GM18907 (cell line): ENCODE results near the gene PLA2R1.
"Not testable (repeated sequence)": the region's sequence is repeated elsewhere in the genome, so short reads cannot be mapped to it uniquely, and the experiment has no call there.

ENCODE experiments used
- ATAC-seq: cut with Tn5 transposase; IDR thresholded peaks from one replicate; pipeline ENCODE4 v1.9.1; 2021; ENCODE audit warnings: mild to moderate bottlenecking, moderate library complexity; ENCODE audit not compliant: unreplicated experiment

The PLA2R1 gene

DNA sequence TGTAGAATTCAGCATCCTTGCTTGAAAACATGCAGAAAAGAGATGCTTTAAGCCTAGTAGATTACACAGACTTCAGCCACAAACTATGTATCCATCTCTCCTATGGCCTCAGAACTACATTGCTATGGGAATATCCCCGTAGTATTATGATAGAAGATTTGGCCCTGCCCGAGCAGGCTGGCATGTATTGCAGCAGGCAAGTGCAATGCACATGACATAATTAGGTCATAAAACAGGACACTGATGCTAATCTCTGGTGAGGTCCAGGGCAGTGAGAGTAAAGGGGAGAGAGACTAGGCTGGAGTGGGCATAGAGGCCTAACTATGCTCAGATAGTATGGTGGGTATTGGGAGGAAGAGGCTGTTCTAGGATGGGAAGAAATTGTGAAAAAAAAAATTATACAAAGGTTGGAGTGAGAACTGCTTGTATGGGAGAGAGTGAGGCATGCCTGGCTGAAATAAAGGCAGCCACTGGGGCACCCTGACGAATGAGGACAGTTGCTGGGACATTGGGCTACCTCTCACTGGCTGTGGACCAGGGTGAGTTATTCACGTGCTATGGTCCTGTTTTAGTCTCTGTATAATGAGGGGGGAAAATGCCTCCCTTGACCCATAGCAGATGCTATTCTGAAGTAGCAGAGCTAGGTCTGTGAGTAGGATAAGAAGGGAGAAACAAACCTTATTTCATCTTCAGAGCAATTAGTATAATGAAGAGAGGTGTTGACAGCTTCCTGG is 1.6 kb upstream of the PLA2R1 start:
- ATAC-seq = no peak

DNA sequence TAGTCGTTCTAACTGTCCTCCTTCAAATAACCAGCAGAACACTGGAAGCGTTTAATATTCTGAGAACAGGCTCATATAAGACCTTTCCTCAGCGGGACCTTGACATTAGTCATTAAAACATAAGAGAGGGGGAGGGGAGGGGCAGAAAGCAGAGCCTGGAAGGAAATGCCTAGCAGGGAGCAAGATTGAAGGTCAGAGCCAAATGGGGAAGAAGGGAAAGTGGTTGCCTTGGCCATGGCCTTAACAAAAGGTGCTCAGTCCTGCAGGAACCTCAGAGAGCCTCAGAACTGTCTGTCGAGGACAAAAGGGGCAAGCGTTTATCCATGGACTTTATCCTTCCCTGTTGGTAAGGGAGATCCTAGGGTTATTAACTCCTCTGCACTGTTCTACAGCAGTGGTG is 856 bp upstream of the PLA2R1 start:
- ATAC-seq = no peak

DNA sequence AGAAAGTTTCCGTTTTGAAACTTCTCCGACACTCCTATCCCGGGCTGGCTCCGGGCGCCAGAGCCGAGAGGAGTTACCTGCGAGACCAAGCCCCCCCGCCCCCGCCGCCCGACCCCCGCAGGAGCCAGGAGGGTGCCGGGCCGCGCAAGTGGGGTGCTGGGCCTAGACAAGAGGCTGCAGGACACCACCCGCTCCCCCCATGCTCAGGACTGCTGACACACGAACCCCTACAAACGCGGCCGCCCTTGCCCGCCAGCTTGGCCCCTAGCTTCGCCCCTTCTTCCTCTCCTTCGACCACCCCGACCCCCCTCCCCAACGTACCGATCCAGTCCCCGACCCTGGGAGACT is 497 bp downstream of the PLA2R1 start:
- ATAC-seq = no peak

DNA sequence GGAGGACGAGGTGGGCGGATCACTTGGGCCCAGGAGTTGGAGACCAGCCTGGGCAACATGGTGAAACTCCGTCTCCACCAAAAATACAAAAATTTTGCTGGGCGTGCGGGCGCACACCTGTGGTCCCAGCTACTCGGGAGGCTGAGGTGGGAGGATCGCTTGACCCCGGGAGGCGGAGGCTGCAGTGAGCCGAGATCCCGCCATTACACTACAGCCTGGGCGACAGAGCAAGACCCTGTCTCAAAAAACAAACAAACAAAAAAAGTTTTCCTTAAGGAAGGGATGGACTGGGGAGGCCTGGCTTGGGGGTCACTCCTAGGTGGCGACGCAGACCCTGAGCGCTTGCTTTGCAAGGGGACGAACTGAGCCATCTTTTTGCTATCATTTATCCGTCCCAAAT is 882 bp downstream of the PLA2R1 start:
- ATAC-seq = no peak

DNA sequence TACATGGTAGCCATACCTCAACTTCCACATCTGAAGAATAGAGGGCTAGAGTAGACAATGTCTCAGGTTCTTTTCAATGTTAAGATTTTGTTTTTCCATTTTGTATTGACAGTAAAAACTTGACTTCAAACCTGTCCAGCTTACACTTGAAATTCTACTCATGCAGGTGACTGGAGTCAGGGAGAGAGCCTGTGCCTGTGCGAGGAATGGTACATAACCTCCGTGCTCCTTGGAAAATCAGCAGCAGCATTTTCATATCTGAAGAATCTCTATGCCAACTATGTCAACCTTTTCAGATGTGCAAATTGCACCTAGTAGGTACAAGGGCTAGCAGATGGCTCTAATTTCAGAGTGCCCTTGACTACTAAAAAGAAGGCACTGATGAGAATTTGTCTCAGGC is 2.1 kb downstream of the PLA2R1 start:
- ATAC-seq = no peak

DNA sequence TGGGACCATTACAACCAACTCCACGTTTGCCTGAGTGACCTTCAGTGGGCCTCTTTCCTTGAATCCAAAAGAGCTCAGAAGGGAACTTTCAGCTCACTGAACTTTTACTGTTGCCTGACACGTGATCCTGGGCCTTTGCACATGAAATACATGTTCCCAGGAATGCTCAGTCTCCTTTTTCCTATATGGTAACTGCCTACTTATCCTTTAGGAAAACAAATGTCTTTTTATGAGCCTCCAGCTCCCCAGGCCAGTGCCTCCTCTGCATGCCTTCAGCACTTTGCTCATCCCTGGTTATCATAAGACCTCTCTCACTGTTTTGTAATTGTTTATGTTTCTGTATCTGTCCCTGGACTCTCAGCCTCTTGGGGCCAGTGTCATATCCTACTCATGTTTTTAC is 5.1 kb downstream of the PLA2R1 start:
- ATAC-seq = no peak

DNA sequence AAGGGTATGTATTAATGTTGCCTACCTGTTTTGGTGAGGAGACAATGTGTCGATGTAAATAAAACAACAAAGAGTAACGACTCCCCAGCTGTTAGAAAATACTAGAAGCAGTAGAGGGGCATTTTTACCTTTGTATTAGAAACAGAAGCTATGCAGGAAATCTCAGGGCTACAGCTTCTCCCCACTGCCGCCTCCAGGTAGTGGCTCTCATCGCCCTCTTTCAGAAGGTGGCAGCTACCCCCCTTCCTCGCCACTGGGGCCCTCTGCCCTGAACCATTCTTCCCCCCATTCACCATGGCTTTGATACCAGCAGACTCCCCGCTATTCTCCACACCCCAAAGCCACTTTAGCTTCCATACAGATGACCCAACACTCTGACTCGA is 6.7 kb downstream of the PLA2R1 start:
- ATAC-seq = no peak

DNA sequence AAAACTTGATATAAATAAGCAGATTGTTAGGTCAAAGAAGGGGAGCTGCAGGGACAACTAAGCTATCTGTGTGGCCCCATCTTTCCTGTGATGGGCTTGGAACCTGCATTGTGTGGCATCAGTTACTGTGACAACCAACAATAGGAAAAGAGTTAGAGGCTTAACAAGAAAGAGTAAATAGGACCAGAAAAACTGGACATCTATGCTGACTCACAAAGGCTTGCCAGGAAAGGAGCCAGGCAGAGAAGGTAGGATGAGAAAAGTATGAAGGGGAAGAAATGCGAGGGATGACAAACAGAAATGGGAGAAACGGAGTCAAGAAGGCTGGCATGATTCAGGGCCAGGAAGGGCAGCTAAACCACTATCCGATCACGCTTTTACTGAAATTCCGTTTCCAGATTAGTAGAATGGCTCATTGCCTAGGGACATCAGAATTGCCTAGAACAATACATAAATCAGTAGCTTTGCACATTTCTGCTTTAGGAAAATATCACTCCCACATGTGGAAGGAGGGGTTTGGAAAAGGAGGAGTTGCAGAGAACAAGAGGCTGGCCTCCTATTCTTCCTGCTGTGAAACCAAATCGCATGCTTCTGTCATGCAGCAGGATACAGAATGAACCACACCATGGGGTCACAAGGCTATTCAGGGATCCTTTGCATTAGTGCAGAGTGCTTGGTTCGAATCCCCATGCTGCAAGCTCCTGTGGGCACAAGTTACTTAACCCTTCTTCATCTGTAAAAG is 7.3 kb downstream of the PLA2R1 start:
- ATAC-seq = no peak

DNA sequence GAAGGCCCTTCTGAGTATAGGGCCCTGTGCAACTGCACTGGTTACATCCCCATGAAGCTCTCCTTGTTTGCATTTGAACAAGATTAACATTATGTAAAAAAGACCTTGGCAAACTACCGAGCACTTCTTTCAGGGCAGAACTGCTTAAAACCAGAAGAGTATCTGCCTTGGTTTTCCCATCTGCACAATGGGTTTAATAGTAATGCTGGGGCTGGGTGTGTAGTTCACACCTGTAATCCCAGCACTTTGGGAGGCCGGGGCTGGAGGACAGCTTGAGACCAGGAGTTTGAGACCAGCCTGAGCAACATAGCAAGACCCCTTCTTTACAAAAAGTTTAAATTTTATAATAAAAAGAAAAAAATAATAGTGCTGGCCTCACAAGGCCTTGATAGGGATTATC is 8.5 kb downstream of the PLA2R1 start:
- no peak for ATAC-seq

DNA sequence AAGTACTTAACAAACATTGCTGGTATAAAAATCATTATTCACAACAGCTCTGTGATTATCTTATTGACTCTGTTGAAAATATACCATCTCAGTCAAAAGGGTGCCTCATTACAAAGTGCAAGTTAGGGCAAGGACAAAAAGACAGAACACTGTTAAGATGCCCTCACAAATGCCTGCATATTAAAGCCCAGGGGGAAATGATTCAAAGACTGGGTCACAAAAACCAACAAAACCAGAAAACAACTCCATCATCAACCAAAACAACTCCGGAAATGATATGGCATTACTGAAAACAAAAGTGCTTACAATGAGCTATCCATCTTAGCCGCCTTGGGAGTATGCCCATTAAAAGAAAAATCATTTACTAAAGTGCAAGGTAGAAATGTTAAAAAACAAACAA is 9.9 kb downstream of the PLA2R1 start:
- no peak for ATAC-seq

DNA sequence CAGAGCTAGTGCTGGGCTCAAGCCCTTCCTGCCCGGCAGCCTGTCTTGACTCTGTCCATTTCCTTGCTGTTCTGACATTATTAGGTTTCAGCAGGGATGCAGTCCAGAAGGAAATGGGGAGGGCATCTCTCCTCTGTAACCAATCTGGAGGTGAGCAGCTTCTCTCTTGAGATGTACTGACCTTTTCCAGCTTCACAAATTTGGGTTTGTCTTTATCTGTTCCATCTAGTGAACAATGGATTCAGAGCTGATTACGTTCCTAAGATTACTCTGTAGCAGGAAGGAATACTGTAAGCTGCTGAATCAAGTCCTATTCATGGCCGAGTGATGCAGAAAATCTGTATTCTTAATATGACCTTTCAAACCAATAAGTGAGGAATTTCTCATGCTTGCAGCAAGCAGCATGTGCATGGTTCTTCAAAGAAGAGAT is 11.0 kb downstream of the PLA2R1 start:
- ATAC-seq = no peak

DNA sequence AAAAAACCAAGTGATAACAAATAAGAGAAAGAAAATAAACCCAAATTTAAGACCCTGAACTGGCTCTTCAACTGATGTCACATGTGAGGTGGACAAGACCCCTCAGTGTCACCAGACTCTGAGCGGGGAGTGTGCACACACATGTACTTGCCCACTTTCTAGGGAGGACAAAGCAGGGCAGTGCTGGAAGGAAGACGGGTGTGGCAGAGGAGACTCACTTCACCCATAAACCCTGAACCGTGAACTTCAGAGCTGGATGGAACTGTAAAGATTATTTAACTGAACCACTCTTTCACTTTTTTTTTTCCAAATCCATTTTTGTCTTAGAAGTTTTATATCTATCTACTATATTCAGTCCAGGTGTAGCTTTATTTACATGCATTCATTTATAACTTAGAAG is 12.3 kb downstream of the PLA2R1 start:
- no peak for ATAC-seq

DNA sequence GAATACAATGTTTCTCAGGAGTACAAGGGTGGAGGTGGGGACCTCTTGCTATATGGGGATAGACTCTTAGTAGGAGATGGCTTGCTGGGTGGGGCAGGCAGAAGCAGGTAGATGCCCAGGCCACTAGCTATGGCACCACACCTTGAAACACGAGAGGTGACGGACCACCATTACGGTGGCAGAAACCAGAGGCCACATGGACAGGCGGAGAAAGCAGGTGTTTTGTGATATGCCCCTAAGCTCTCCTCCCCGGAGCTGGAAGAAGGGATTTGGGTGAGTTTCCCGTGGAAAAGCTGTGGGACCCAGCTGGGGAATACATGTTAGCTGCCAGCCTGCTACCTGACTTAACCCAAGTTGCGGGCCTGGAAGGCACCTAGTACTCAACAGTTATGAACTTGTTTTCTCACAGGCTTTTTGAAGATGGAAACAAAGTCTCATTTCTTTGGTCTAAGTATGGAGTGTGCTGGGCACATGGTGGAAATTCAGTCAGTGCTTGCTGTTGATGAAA is 16.7 kb downstream of the PLA2R1 start:
- ATAC-seq = no peak

DNA sequence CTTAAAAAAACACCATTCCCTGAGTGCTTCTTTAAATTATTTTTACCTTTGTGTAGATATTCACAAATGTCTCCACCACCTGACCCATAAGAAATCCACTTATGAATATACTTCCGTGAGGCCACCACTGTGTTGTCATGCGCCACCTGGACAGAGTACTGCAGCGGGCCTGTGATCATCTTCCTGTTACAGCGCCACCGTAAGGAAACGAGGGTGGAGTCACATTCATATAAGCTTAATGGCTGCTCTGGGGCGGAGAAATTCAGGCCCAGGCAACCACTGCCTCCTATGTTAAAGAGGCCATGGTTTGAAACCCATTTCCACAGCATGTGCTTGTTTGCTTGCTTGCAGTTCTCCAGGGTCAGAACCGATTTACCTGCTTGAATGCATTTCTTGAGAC is 17.7 kb downstream of the PLA2R1 start:
- no peak for ATAC-seq

DNA sequence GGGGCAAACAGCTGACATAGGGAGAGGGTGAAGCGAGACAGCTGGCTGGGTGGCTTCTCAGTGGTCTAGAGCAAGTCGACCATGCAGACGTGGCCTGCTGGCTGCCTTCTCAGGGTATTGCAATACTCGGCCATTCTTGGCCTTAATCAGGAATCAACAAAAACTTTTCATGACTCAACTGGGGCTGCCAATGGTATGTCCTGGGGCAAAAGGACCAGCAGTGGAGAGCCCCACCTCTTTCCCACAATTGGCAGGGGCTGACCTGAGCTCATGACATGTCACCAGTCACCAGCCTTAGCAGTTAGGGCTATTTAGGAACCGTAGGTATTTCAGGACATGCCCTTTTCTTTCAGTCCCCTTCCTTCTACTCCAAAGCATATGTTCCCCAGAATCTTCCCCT is 19.1 kb downstream of the PLA2R1 start:
- no peak for ATAC-seq

DNA sequence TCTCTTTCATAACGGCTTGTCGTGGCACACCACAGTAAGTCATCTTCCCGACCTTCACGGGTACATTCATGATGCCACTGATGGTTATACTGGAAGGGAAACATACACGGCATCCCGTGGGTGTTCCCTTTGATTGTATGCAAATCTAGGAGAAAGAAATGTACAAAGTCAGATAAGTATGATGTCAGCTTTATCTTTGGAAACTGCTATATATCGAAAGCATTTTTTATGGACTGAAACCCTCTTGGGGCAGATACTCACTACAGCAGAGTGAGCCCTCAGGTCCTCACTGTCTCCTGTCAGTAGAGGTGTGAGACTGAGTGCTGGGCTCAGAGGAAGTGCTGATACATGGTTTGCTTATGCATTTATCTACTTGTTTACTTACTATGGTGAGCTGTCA is 20.4 kb downstream of the PLA2R1 start:
- no peak for ATAC-seq

DNA sequence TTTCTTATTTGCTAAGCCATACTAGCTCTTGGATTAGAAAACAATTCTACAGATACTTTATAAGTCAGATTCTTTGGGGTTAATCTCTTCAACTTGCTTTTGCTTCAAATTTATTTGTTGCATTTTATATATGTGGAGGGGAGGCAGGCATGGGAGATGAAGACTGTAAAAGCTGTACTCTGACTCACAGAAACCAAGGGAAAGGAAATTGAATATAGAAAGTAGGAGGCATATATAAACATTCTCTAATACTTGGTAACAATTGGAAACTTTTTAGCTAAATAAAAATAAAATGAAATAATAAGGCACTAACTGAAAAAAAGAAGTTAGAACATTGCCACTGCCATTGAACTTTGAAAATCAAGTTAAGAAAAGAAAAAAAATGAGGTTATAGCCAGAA is 21.3 kb downstream of the PLA2R1 start:
- ATAC-seq = no peak

DNA sequence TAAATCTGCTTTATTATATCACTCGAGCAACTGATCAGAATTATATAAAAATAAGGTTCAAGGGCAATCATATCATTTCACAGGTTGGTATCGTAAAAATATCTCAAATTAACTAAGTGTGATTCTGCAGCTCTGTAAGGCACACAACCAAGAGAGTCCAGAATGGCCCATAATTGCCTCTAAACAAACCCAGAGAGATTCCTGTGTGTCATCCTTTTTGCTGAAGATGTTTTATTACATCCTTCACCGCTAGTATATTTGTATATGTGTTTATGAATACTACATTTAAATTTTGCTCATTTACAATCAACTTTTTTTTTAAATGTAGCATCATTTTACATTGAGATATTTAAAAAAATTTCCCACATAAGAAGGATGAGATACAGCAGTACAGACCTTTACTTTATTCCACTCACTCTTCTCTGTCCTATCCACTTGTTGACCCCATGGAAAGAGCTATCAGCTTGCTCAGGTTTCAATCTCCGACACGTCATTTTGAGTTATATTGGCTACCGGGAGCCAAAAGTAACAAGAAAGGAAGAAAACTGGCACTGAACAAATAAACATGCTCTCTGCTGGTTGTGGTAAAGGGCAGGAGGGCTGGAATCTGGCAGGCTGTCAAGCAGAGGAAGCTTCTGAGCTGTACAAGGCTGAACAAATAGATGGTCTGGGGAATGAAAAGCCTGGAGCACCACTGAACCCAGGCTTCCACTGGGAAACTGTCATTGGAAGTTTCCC is 23.1 kb downstream of the PLA2R1 start:
- no peak for ATAC-seq

DNA sequence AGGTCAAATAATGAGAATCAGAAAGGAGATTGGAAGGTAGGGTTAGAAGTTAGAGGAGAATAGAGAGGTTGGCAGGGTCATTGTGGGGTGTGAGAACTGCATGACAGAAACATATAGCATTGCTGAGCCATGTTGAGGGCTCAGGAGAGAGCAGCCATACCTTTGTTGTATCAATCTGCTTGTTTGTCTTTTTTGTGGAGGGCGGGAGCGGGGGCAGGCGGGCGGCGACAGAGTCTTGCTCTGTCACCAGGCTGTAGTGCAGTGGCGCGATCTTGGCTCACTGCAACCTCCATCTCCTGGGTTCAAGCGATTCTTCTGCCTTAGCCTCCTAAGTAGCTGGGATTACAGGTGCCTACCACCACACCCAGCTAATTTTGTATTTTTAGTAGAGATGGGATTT is 23.8 kb downstream of the PLA2R1 start:
- ATAC-seq = not testable (repeated sequence)

DNA sequence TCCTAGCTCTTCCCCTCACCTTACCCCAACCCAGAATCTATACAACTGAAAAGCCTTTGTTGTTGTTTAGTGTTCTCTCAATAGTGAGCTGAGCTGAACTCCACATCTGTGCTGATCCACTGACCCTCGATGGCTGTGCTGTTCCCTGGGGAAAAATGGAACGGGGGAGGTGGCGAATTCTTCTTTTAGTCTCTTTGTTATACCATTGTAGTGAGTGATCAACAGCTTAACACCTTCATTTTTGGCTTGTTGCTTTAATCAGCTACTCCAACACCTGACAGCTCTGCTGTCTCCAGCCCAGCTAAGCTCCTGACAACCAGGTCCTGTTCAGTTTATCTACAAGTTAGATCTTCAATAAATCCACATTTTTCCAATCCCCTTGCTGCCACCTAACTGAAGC is 25.7 kb downstream of the PLA2R1 start:
- no peak for ATAC-seq

DNA sequence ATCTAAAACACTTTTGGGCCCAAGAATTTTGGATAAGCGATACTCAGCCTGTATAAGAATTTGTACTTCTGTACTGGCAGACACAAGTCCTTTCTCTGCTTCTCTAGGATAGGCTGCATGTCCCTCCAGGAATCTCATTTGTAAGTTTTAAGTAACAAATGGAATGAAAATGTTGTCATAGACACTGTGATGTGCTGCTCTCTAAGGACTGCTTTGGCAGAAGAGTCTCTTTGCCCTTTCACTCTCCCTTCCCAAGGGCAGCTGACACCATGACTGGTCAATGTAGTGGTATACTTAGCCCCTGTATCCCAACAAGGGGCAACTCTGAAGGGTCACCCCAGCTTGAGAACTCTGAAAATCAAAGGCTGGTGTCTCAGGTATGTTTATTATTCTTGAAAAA is 27.3 kb downstream of the PLA2R1 start:
- ATAC-seq = no peak

DNA sequence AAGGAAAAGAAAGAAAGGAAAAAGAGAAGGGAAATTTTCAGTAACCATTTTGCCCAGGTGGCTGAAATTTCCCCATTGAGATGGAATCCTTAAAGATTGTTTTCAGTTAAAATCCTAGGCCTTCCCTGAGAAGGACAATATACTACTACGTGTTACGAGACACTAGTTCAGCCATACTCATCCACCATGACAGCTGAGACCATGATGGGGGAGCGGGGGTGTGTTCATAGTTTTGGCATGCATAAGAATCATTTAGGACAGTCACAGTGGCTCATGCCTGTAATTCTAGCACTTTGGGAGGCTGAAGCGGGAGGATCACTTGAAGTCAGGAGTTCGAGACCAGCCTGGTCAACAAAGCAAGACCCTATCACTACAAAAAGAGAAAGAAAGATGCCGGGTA is 28.0 kb downstream of the PLA2R1 start:
- no peak for ATAC-seq
